H7 (cell line): ENCODE measurements around the gene USP31. TPM values are rescaled to one million over a fixed set of nuclear protein-coding genes. Genes with fewer than 3 reads are reported as not detected.
A peak's percentile ranks its signal among the peaks of the same experiment; 100 is the strongest.

ENCODE experiments used
- DNase-seq: peaks from one replicate; pipeline ENCODE4 v3.0.0; 2012
- H3K27me3 ChIP-seq: 2 replicates; pipeline ENCODE4 v1.6.0; 2011; ENCODE audit warnings: mild to moderate bottlenecking, low read length; ENCODE audit not compliant: control insufficient read depth, insufficient read depth
- H3K36me3 ChIP-seq: replicated peaks from 2 replicates; pipeline ENCODE4 v1.5.1; 2011; ENCODE audit warnings: low read length; ENCODE audit not compliant: control insufficient read depth, insufficient read depth
- H3K4me3 ChIP-seq: 2 replicates; pipeline ENCODE4 v1.5.1; 2011; ENCODE audit warnings: low read depth, mild to moderate bottlenecking, control low read depth, low read length, moderate library complexity; ENCODE audit not compliant: insufficient read depth
- total RNA-seq: library from RNA; depleted of rRNA; stranded (reverse); fragments of >200 nt; shearing (Covaris generic); gene quantifications from 2 replicates; pipeline ENCODE4 v1.2.3, GENCODE V29; 2014; rRNA removed

Gene USP31
- 8.3 and 11.4 TPM in 2 replicates for total RNA-seq

- Histone ChIP-seq H3K4me3 (peak within 1 kb of the TSS; percentile 76), H3K36me3 (no peaks in the 10 kb centered on the region), H3K27me3 (0 out of 2 replicates have a peak, but pooled peaks cover 3% of the 10 kb centered on the region)
- DNase-seq, result peak; percentile 93
Observed at GRCh38 chr16:23149267-23149992, at the start of gene USP31. USP31 (minus strand) TSS chr16:23149452; CDS start chr16:23149270, 182 bp downstream.

- Histone ChIP-seq H3K4me3 (no peak overlapping the region), H3K36me3 (no peaks in the 10 kb centered on the region), H3K27me3 (no peaks in the 10 kb centered on the region; the same call in none of the 2 replicates)
Observed at GRCh38 chr16:23196539-23196938, 47.3 kb upstream of the USP31 start.

GRCh38 chr16:23195366-23195978 lies 46.2 kb upstream of the USP31 start:
- Histone ChIP-seq H3K36me3 (no peaks in the 10 kb centered on the region), H3K27me3 (no peaks in the 10 kb centered on the region; the same call in none of the 2 replicates), H3K4me3 (no peak overlapping the region)
- no peak for DNase-seq

More at GRCh38 chr16:23196539-23196938, 47.3 kb upstream of the USP31 start:
- no peak for DNase-seq

- DNase-seq, result no peak
- no peak overlapping the region for H3K4me3 ChIP-seq
- H3K27me3 ChIP-seq, result no peaks in the 10 kb centered on the region; the same call in none of the 2 replicates
- no peaks in the 10 kb centered on the region for H3K36me3 ChIP-seq
Observed at GRCh38 chr16:23194497-23195221, 45.4 kb upstream of the USP31 start.

- Histone ChIP-seq H3K27me3 (peaks cover 10% of the 10 kb centered on the region), H3K36me3 (no peaks in the 10 kb centered on the region), H3K4me3 (no peak overlapping the region)
- no peak for DNase-seq
Observed at GRCh38 chr16:23188911-23189310, 39.7 kb upstream of the USP31 start.

GRCh38 chr16:23187341-23187740 lies 38.1 kb upstream of the USP31 start:
- Histone ChIP-seq H3K4me3 (no peak overlapping the region), H3K27me3 (peaks cover 24% of the 10 kb centered on the region), H3K36me3 (no peaks in the 10 kb centered on the region)
- DNase-seq, result no peak

GRCh38 chr16:23186171-23186570 lies 36.9 kb upstream of the USP31 start:
- DNase-seq, result no peak
- no peaks in the 10 kb centered on the region for H3K36me3 ChIP-seq
- no peak overlapping the region for H3K4me3 ChIP-seq
- H3K27me3 ChIP-seq, result peaks cover 27% of the 10 kb centered on the region

GRCh38 chr16:23185656-23186055 lies 36.4 kb upstream of the USP31 start:
- Histone ChIP-seq H3K27me3 (peaks cover 27% of the 10 kb centered on the region), H3K4me3 (no peak overlapping the region)
- DNase-seq, result no peak

GRCh38 chr16:23183543-23183862 lies 34.3 kb upstream of the USP31 start:
- no peaks in the 10 kb centered on the region for H3K36me3 ChIP-seq
- peaks cover 25% of the 10 kb centered on the region for H3K27me3 ChIP-seq
- DNase-seq, result no peak
- H3K4me3 ChIP-seq, result peak overlapping the region; percentile 61; the same call in 1 of the 2 replicates

More at GRCh38 chr16:23185656-23186055, 36.4 kb upstream of the USP31 start:
- no peaks in the 10 kb centered on the region for H3K36me3 ChIP-seq

GRCh38 chr16:23182679-23183542 lies 33.7 kb upstream of the USP31 start, which contains the start of gene SCNN1G:
SCNN1G (plus strand) TSS chr16:23182745; CDS start chr16:23186272, 3,527 bp downstream.
- Histone ChIP-seq H3K27me3 (peaks cover 25% of the 10 kb centered on the region), H3K36me3 (no peaks in the 10 kb centered on the region), H3K4me3 (peak within 1 kb of the TSS; percentile 61)
- DNase-seq, result peak; percentile 76

- H3K36me3 ChIP-seq, result no peaks in the 10 kb centered on the region
- H3K4me3 ChIP-seq, result no peak overlapping the region
- peaks cover 25% of the 10 kb centered on the region for H3K27me3 ChIP-seq
- DNase-seq, result peak; percentile 99
Observed at GRCh38 chr16:23182206-23182678, 33.0 kb upstream of the USP31 start.

- Histone ChIP-seq H3K27me3 (peaks cover 25% of the 10 kb centered on the region), H3K4me3 (no peak overlapping the region), H3K36me3 (no peaks in the 10 kb centered on the region)
- no peak for DNase-seq
Observed at GRCh38 chr16:23181506-23181905, 32.3 kb upstream of the USP31 start.

- Histone ChIP-seq H3K4me3 (no peak overlapping the region), H3K36me3 (no peaks in the 10 kb centered on the region), H3K27me3 (peaks cover 1% of the 10 kb centered on the region; the same call in 1 of the 2 replicates)
- no peak for DNase-seq
Observed at GRCh38 chr16:23175651-23176050, 26.4 kb upstream of the USP31 start.

GRCh38 chr16:23174622-23175021 lies 25.4 kb upstream of the USP31 start:
- no peaks in the 10 kb centered on the region for H3K36me3 ChIP-seq
- H3K4me3 ChIP-seq, result no peak overlapping the region
- peaks cover 1% of the 10 kb centered on the region; the same call in 1 of the 2 replicates for H3K27me3 ChIP-seq
- peak; percentile 54 for DNase-seq
